DMS153 (cell line): ENCODE data around the gene UBE2D2.
"Not testable (repeated sequence)": the region's sequence is repeated elsewhere in the genome, so short reads cannot be mapped to it uniquely, and the experiment has no call there.

Experiments
- DNase-seq: peaks from one replicate; lab custom pipeline; 2025; lab: John Stamatoyannopoulos, UW

The UBE2D2 gene

GRCh38 chr5:139549162-139549894 lies 11.8 kb upstream of the UBE2D2 start:
- no peak for DNase-seq

GRCh38 chr5:139550051-139550872 lies 10.9 kb upstream of the UBE2D2 start:
- not testable (repeated sequence) for DNase-seq

GRCh38 chr5:139551191-139551889 lies 9.8 kb upstream of the UBE2D2 start:
- no peak for DNase-seq

- DNase-seq, result no peak
These were observed 8.1 kb upstream of the UBE2D2 start for GRCh38 chr5:139552893-139553575.

- DNase-seq, result no peak
These were observed 6.9 kb upstream of the UBE2D2 start for GRCh38 chr5:139554264-139554663.

- DNase-seq, result no peak
These were observed 3.3 kb upstream of the UBE2D2 start for GRCh38 chr5:139557811-139558210.

GRCh38 chr5:139561655-139562451 lies 714 bp downstream of the UBE2D2 start:
- DNase-seq, result no peak

- DNase-seq, result no peak
These were observed 1.7 kb downstream of the UBE2D2 start for GRCh38 chr5:139562847-139563246.

GRCh38 chr5:139565411-139566305 lies 4.5 kb downstream of the UBE2D2 start:
- no peak for DNase-seq

GRCh38 chr5:139566611-139567010 lies 5.5 kb downstream of the UBE2D2 start:
- no peak for DNase-seq

- no peak for DNase-seq
These were observed 8.3 kb downstream of the UBE2D2 start for GRCh38 chr5:139569270-139569955.

- DNase-seq, result no peak
These were observed 10.4 kb downstream of the UBE2D2 start for GRCh38 chr5:139571543-139571942.

GRCh38 chr5:139571966-139572365 lies 10.8 kb downstream of the UBE2D2 start:
- no peak for DNase-seq

GRCh38 chr5:139574641-139575312 lies 13.6 kb downstream of the UBE2D2 start:
- DNase-seq, result no peak

- DNase-seq, result no peak
These were observed 14.1 kb downstream of the UBE2D2 start for GRCh38 chr5:139575313-139575646.

- DNase-seq, result no peak
These were observed 14.6 kb downstream of the UBE2D2 start for GRCh38 chr5:139575751-139576150.

- no peak for DNase-seq
These were observed 16.7 kb downstream of the UBE2D2 start for GRCh38 chr5:139577689-139578290.

- DNase-seq, result no peak
These were observed 17.2 kb downstream of the UBE2D2 start for GRCh38 chr5:139578325-139578724.

GRCh38 chr5:139582181-139582580 lies 21.0 kb downstream of the UBE2D2 start:
- not testable (repeated sequence) for DNase-seq
